BJ (cell line): ENCODE measurements around the gene GPR151. TPM values are rescaled to one million over a fixed set of nuclear protein-coding genes. Genes with fewer than 3 reads are reported as not detected.

Source experiments
- CTCF ChIA-PET: fragments of 350-600 bp; formaldehyde crosslinking; extraction: SDS; loops from one replicate; lab custom pipeline; 2021; ENCODE audit warnings: antibody characterized with exemption, inconsistent platforms; lab: Yijun Ruan, JAX
- POLR2A ChIA-PET: fragments of 300-600 bp; sonication (Branson Sonifier 250); formaldehyde crosslinking; extraction: SDS; loops from one replicate; lab custom pipeline; 2021; ENCODE audit warnings: antibody characterized with exemption; lab: Charles Lee
- DNase-seq: peaks from one replicate; pipeline ENCODE4 v3.0.0-alpha.2; 2011; ENCODE audit warnings: low read depth
- H3K27me3 ChIP-seq: 2 replicates; pipeline ENCODE4 v1.6.0; 2011; ENCODE audit warnings: low read length; ENCODE audit not compliant: control insufficient read depth, insufficient read depth
- H3K36me3 ChIP-seq: 2 replicates; pipeline ENCODE4 v1.5.1; 2011; ENCODE audit warnings: low read length; ENCODE audit not compliant: control insufficient read depth, insufficient read depth
- H3K4me3 ChIP-seq: 2 replicates; pipeline ENCODE4 v1.5.1; 2011; ENCODE audit warnings: low read depth, mild to moderate bottlenecking, control low read depth, low read length
- polyA plus RNA-seq: library from polyadenylated mRNA; depleted of rRNA; stranded (reverse); fragments of >200 nt; gene quantifications from 2 replicates; pipeline ENCODE4 v1.2.3, GENCODE V29; 2011
- TF ChIP-seq, protein P1 (sequence below): IDR thresholded peaks from 2 replicates; pipeline ENCODE4 v1.5.1; 2011; ENCODE audit warnings: low read depth, mild to moderate bottlenecking, control low read depth, inconsistent platforms, low read length, moderate library complexity; ENCODE audit not compliant: insufficient read depth

Gene GPR151
- polyA plus RNA-seq, 1 experiment, result not detected

GRCh38 chr5:146520731-146521130, 4.7 kb upstream of the GPR151 start:
- ChIA-PET POLR2A (no interaction called here), CTCF (interaction anchor here (1.2 to 2.4 kb wide), 4 partner anchors 10 to 445 kb away, joined by 3 to 10 read pairs (median 6); no protein-coding TSS in a partner anchor)
- Histone ChIP-seq H3K4me3 (no peak overlapping the region), H3K36me3 (no peaks in the 10 kb centered on the region), H3K27me3 (no peaks in the 10 kb centered on the region)
- DNase-seq, result no peak
- TF ChIP-seq, protein P1, sequence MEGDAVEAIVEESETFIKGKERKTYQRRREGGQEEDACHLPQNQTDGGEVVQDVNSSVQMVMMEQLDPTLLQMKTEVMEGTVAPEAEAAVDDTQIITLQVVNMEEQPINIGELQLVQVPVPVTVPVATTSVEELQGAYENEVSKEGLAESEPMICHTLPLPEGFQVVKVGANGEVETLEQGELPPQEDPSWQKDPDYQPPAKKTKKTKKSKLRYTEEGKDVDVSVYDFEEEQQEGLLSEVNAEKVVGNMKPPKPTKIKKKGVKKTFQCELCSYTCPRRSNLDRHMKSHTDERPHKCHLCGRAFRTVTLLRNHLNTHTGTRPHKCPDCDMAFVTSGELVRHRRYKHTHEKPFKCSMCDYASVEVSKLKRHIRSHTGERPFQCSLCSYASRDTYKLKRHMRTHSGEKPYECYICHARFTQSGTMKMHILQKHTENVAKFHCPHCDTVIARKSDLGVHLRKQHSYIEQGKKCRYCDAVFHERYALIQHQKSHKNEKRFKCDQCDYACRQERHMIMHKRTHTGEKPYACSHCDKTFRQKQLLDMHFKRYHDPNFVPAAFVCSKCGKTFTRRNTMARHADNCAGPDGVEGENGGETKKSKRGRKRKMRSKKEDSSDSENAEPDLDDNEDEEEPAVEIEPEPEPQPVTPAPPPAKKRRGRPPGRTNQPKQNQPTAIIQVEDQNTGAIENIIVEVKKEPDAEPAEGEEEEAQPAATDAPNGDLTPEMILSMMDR, result no peak

DNA sequence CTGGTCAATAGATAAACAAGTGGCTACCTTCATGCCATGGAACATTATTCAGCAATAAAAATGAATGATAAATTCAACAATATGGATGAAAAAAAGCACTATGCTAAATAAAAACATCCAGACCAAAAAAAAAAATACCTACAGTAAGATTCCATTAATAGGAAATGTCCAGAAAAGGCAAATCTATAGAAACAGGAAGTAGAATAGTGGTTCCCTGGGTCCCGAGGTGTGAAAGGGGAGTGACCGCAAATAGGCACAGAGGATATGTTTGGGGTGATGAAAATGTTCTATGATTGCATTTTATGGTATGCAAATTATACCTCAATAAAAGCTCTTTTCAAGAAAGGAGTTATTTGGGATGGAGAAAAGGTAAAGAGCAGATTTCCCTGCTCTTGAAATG, 3.6 kb upstream of the GPR151 start:
- ChIA-PET CTCF (interaction anchor here (1.2 kb wide), 1 partner anchor 14 kb away, joined by 3 read pairs; no protein-coding TSS in a partner anchor), POLR2A (no interaction called here)
- no peaks in the 10 kb centered on the region for H3K27me3 ChIP-seq
- TF ChIP-seq, protein P1, result no peak
- no peaks in the 10 kb centered on the region for H3K36me3 ChIP-seq
- H3K4me3 ChIP-seq, result no peak overlapping the region
- no peak for DNase-seq

GRCh38 chr5:146515473-146516150, 378 bp downstream of the GPR151 start:
- no peak for DNase-seq
- ChIA-PET POLR2A (no interaction called here), CTCF (interaction anchor here (0.6 to 1.6 kb wide), 3 partner anchors 9 to 28 kb away, joined by 3 to 6 read pairs (median 3); no protein-coding TSS in a partner anchor)

DNA sequence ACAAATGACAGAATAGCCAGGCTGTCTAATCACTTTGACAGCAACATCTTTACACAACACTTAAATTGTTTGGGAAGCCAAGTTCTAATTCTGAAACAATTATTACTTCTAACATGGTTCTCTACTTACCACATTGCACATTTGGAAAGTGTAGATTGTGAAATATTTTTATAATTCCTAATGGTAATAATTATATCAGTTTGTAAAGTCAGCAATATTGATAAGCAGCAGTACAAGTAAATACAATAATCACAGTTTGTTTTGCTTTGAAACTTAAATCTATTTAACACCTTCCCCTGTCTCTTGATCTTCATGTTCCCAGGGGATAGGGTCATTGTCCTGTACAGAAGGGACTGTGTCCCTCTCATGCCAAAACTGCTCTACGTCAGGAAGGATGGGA, 1.4 kb downstream of the GPR151 start:
- no peaks in the 10 kb centered on the region for H3K27me3 ChIP-seq
- ChIA-PET CTCF (no interaction called here), POLR2A (no interaction called here)
- no peak for DNase-seq
- no peaks in the 10 kb centered on the region for H3K36me3 ChIP-seq
- TF ChIP-seq, protein P1, result no peak
- H3K4me3 ChIP-seq, result no peak overlapping the region

More at GRCh38 chr5:146515473-146516150, 378 bp downstream of the GPR151 start:
- TF ChIP-seq, protein P1, result no peak
- Histone ChIP-seq H3K27me3 (no peaks in the 10 kb centered on the region), H3K36me3 (no peaks in the 10 kb centered on the region), H3K4me3 (no peak overlapping the region)

DNA sequence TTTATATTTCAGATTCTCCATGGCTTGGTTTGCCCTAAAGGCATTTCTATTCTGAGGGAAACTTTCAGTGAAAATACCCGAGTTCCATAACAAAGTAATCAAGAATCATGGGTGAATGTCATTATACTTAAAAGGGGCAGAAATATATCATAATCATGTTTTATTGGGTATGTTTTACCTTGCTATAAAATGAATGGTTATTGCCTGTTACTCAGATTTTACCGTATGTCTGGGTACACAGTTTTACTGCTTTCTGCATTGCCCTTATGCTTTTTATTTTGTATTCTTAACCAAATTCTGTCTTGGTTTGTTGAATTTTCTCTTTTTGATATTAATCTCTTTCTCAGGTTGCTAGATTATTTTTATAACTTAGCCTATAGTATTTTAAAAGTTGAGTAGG, 2.5 kb downstream of the GPR151 start:
- Histone ChIP-seq H3K4me3 (no peak overlapping the region), H3K27me3 (no peaks in the 10 kb centered on the region), H3K36me3 (no peaks in the 10 kb centered on the region)
- ChIA-PET CTCF (no interaction called here), POLR2A (interaction anchor here (0.7 kb wide), 1 partner anchor 1928 kb away, joined by 3 read pairs; no protein-coding TSS in a partner anchor)
- TF ChIP-seq, protein P1, result no peak
- no peak for DNase-seq
